ENCODE measurements around the gene CCDC91. TPM values are rescaled to one million over a fixed set of nuclear protein-coding genes. Genes with fewer than 3 reads are reported as not detected.

The CCDC91 gene
- total RNA-seq, 2 donors from 2014 or later: 62.5 to 65.3 TPM

DNA sequence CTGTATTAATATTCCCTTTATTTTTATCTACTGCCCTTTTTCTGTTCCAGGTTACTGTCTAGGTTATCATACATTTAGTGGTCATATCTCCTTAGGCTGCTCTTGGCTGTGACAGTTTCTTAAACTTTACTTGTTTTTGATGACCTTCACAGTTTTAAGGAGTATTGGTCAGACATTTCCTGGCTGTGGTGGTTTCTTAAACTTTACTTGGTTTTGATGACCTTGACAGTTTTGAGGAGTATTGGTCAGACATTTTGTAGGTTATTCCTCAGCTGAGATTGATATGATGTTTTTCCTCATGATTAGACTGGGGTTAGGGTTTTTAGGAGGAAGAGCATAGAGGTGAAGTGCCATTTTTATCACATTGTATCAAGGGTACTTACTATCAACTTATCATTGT is 36.4 kb downstream of the CCDC91 start:
- peaks cover 41% of the 10 kb centered on the region for H3K4me1 Mint-ChIP-seq
- no peaks in the 10 kb centered on the region for H3K9me3 ChIP-seq (ENCODE audit: control insufficient read depth, low read length, poor library complexity, severe bottlenecking)
- H3K27ac Mint-ChIP-seq: no peak overlapping the region
- DNase-seq: no peak
- peaks cover 5% of the 10 kb centered on the region for H3K36me3 Mint-ChIP-seq (ENCODE audit: low read depth)
- no peak for ATAC-seq
- H3K4me3 Mint-ChIP-seq: no peak overlapping the region
- no peaks in the 10 kb centered on the region for H3K27me3 Mint-ChIP-seq

DNA sequence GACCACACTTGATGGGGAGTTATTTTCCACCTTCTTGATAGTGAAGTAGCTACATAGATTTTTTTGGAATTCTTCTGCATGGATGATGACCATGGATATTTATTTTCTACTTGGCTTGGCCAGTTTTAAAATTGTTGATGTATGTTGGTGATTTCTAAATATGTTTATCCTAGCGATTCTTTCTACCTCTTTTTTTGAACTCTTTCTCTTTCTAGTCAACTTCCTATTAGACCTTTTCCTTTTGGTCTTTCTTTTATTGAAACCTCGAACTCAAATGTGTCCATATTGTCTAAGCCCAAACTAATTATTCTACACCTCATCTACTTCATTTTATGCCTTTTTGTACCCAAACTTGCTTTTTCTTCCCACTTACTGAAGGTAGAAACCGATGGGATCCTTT is 37.0 kb downstream of the CCDC91 start:
- peaks cover 5% of the 10 kb centered on the region for H3K36me3 Mint-ChIP-seq (ENCODE audit: low read depth)
- H3K27ac Mint-ChIP-seq: no peak overlapping the region
- H3K4me3 Mint-ChIP-seq: no peak overlapping the region
- H3K9me3 ChIP-seq (ENCODE audit: control insufficient read depth, low read length, poor library complexity, severe bottlenecking): no peaks in the 10 kb centered on the region
- ATAC-seq (no peak), DNase-seq (no peak)
- H3K27me3 Mint-ChIP-seq: no peaks in the 10 kb centered on the region
- H3K4me1 Mint-ChIP-seq: peaks cover 36% of the 10 kb centered on the region

DNA sequence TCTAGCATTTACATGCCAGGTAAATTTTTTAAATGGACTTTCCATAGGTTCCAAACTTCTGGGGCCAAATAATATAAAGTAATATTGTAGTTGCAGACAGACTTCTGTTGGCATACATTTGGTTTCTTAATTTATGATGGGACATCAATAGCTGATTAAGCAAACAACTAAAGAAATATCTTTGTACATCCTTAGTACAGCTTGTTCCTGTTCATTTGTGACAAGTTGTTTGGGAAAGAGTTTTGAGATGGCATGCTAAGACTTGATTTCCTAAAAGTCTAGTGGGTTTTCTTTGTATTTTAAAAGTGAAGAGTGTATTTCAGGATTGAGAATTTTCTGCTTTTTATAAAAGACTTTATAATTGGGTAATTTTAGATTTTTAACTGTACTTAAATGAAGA is 41.0 kb downstream of the CCDC91 start:
- Mint-ChIP-seq H3K27ac (no peak overlapping the region), H3K27me3 (no peaks in the 10 kb centered on the region), H3K4me1 (peaks cover 23% of the 10 kb centered on the region), H3K36me3 (ENCODE audit: low read depth) (peaks cover 5% of the 10 kb centered on the region), H3K4me3 (no peak overlapping the region)
- no peak for DNase-seq
- no peaks in the 10 kb centered on the region for H3K9me3 ChIP-seq (ENCODE audit: control insufficient read depth, low read length, poor library complexity, severe bottlenecking)
- no peak for ATAC-seq

DNA sequence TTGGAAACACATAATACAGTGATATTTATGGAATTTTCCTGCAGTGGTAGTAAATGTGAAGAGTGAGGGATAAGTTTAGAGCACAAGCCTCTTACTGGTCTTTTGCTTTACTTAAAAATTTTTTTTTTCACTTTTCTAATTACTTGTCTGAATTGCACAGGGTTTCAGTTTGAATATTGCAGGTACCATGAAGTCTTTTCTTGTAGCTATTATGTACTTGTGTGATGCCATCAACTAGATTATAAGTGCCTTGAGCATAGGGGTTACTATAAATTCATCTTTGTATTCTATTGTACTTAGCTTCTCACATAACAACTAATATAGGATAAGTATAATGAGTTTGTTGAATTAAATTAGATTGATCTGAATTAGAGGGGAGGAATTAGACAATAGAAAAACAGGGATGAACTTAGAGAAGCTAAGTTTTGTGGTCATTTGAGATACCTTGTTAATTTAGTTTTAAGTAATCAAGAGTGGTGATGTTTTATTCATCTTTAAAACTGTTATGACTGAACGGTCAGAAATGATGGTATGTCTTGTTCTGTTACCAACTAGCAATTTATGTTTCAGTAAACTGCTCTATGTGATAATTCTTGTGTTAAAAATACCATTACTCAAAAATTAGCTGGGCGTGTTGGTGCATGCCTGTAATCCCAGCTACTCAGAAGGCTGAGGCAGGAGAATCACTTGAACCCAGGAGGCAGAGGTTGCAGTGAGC is 42.1 kb downstream of the CCDC91 start:
- Mint-ChIP-seq H3K4me1 (peaks cover 17% of the 10 kb centered on the region), H3K27ac (peak overlapping the region; percentile 61), H3K27me3 (no peaks in the 10 kb centered on the region), H3K36me3 (ENCODE audit: low read depth) (peaks cover 3% of the 10 kb centered on the region), H3K4me3 (no peak overlapping the region)
- ATAC-seq (no peak), DNase-seq (no peak)
- H3K9me3 ChIP-seq (ENCODE audit: control insufficient read depth, low read length, poor library complexity, severe bottlenecking): no peaks in the 10 kb centered on the region

DNA sequence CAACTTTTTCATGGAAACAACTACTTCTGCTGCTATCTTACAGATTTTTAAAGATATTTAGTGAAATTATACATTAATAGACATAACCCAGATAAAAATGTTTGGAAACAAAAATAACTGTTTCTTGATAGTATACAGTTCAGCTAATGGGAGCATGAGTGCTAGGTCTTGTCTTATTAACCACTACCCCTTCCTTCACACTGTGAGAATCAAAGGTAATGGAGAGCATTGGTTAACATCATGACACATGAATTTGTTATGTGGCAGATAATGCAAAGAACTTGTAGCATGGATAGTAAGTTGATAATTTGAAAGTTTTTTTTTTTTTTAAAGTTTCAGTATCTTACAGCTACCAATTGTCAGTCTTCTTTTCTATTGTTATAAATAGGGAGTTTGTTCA is 44.2 kb downstream of the CCDC91 start:
- H3K27ac Mint-ChIP-seq: no peak overlapping the region
- ATAC-seq: no peak
- peaks cover 12% of the 10 kb centered on the region for H3K4me1 Mint-ChIP-seq

DNA sequence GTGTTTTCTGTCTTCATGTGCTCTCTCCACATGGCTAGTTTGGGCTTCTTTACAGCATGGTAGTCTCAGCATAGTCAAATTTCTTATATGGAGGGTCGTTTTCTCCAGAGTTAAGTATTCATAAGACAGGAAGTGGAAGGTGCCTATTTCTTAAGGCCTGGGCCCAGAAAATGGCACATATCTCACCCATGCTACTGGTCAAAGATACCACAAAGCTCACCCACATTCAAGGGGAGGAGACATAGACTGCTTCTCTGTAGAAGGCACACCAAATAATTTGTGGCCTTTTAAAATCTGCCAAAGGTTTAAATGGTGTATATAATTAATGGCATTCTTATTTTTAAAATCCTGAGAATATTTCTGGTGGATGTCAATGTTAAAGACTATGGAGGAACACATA is 44.8 kb downstream of the CCDC91 start:
- no peaks in the 10 kb centered on the region for H3K9me3 ChIP-seq (ENCODE audit: control insufficient read depth, low read length, poor library complexity, severe bottlenecking)
- DNase-seq: no peak
- no peak overlapping the region for H3K27ac Mint-ChIP-seq
- peaks cover 7% of the 10 kb centered on the region for H3K4me1 Mint-ChIP-seq
- no peaks in the 10 kb centered on the region for H3K27me3 Mint-ChIP-seq
- H3K4me3 Mint-ChIP-seq: no peak overlapping the region
- no peaks in the 10 kb centered on the region for H3K36me3 Mint-ChIP-seq (ENCODE audit: low read depth)
- ATAC-seq: no peak

More for the DNA sequence above, 44.2 kb downstream of the CCDC91 start:
- H3K27me3 Mint-ChIP-seq: no peaks in the 10 kb centered on the region
- H3K36me3 Mint-ChIP-seq (ENCODE audit: low read depth): no peaks in the 10 kb centered on the region
- no peak overlapping the region for H3K4me3 Mint-ChIP-seq
- H3K9me3 ChIP-seq (ENCODE audit: control insufficient read depth, low read length, poor library complexity, severe bottlenecking): no peaks in the 10 kb centered on the region
- DNase-seq: no peak

DNA sequence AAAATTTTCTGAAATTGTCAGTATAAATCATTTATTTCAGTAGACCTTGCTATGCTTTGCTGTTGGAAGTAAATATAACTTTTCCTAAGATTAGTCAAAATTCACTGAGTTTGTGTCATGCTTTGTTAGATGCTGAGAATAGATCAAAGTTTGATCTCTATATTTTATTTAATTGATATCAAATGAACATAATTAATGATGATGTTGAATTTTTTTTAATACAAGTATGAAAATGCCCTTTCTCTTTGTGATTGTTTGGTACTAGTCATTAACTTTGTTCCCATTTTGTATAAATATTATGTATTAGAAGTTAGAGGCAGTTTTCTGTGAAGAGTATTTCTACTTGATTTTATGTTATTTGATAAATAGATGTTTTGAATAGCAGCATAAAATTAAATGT is 45.7 kb downstream of the CCDC91 start:
- H3K9me3 ChIP-seq (ENCODE audit: control insufficient read depth, low read length, poor library complexity, severe bottlenecking): no peaks in the 10 kb centered on the region
- no peak overlapping the region for H3K4me3 Mint-ChIP-seq
- no peaks in the 10 kb centered on the region for H3K27me3 Mint-ChIP-seq
- ATAC-seq (no peak), DNase-seq (no peak)
- H3K4me1 Mint-ChIP-seq: peaks cover 8% of the 10 kb centered on the region
- H3K27ac Mint-ChIP-seq: no peak overlapping the region
- no peaks in the 10 kb centered on the region for H3K36me3 Mint-ChIP-seq (ENCODE audit: low read depth)

DNA sequence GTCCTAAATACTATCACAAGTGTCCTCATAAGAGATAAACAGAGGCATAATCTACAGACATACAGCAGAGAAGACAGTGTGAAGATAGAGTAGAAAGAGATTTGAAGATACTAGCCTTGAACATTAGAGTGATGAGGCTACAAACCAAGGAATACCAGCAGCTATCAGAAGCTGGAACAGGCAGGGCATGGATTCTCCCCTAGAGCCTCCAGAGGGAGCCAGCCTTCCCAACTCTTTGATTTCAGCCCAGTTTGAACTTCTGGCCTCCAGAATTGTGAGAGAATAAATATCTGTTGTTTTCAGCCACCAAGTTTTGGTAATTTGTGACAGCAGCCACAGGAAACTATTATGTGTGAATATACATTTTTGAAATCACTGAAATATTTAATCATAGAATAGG is 47.2 kb downstream of the CCDC91 start:
- peaks cover 10% of the 10 kb centered on the region for H3K4me1 Mint-ChIP-seq
- no peak overlapping the region for H3K4me3 Mint-ChIP-seq
- no peaks in the 10 kb centered on the region for H3K27me3 Mint-ChIP-seq
- no peaks in the 10 kb centered on the region for H3K9me3 ChIP-seq (ENCODE audit: control insufficient read depth, low read length, poor library complexity, severe bottlenecking)
- no peak overlapping the region for H3K27ac Mint-ChIP-seq
- H3K36me3 Mint-ChIP-seq (ENCODE audit: low read depth): no peaks in the 10 kb centered on the region
- ATAC-seq (no peak), DNase-seq (no peak)

DNA sequence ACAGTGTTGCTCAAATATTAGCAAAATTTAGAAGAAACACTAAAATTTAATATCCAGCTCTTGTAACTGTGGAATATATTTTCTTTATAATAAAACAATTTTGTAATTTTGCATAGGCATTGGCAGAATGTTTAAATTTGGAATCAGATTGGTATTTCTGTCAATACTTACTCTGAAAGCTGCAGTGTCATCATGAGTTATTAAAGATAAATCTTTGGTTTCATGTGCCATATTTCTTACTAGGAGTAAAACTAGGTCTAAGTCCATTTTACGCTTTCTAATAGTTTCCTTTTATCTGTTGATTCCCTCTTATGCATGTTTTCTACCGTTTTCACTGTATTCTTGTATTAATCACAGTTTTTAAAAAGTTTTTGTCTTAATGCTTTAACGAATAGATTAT is 49.7 kb downstream of the CCDC91 start:
- no peak for ATAC-seq
- no peaks in the 10 kb centered on the region for H3K36me3 Mint-ChIP-seq (ENCODE audit: low read depth)
- no peaks in the 10 kb centered on the region for H3K27me3 Mint-ChIP-seq
- H3K4me3 Mint-ChIP-seq: no peak overlapping the region
- peaks cover 6% of the 10 kb centered on the region for H3K4me1 Mint-ChIP-seq
- no peak overlapping the region for H3K27ac Mint-ChIP-seq
- H3K9me3 ChIP-seq (ENCODE audit: control insufficient read depth, low read length, poor library complexity, severe bottlenecking): no peaks in the 10 kb centered on the region
- DNase-seq: no peak

DNA sequence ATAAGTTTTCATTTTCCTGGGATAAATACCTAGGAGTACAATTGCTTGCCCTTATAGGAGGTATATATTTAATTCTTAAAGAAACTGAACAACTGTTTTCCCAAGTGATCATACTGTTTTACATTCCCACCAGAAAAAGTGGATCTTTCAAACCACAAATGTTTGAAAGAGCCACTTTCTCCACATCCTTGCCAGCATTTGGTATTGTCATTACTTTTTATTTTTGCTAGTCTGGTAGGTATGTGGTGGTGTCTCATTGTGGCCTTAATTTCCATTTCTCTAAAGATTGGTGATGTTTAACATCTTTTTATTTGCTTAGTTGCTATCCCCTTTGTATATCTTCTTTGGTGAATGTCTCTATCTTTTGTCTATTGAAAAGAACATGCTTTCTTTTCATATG is 50.6 kb downstream of the CCDC91 start:
- Mint-ChIP-seq H3K4me1 (peaks cover 5% of the 10 kb centered on the region), H3K4me3 (no peak overlapping the region), H3K27me3 (no peaks in the 10 kb centered on the region), H3K27ac (no peak overlapping the region), H3K36me3 (ENCODE audit: low read depth) (no peaks in the 10 kb centered on the region)
- DNase-seq: no peak
- no peaks in the 10 kb centered on the region for H3K9me3 ChIP-seq (ENCODE audit: control insufficient read depth, low read length, poor library complexity, severe bottlenecking)
- no peak for ATAC-seq

DNA sequence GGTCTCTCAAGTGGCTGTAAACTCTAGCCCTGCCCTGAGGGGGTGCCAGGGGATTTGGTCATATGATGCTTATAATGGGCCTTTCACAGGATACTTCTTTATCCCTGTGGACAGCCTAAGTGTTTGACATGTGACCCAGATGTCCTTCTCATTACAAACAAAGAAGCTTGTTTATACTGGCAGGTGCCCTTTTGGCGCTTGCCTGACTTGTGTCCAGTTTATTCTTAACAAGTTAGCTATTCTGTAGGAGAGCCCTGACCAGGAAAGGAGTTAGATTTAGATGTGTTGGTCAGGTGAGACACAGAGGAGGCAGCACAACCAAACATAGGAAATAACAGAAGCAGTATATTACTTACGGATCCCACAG is 51.9 kb downstream of the CCDC91 start:
- Mint-ChIP-seq H3K4me1 (peaks cover 12% of the 10 kb centered on the region), H3K27ac (peak overlapping the region; percentile 3), H3K4me3 (no peak overlapping the region), H3K27me3 (no peaks in the 10 kb centered on the region), H3K36me3 (ENCODE audit: low read depth) (no peaks in the 10 kb centered on the region)
- DNase-seq: no peak
- no peak for ATAC-seq
- no peaks in the 10 kb centered on the region for H3K9me3 ChIP-seq (ENCODE audit: control insufficient read depth, low read length, poor library complexity, severe bottlenecking)

DNA sequence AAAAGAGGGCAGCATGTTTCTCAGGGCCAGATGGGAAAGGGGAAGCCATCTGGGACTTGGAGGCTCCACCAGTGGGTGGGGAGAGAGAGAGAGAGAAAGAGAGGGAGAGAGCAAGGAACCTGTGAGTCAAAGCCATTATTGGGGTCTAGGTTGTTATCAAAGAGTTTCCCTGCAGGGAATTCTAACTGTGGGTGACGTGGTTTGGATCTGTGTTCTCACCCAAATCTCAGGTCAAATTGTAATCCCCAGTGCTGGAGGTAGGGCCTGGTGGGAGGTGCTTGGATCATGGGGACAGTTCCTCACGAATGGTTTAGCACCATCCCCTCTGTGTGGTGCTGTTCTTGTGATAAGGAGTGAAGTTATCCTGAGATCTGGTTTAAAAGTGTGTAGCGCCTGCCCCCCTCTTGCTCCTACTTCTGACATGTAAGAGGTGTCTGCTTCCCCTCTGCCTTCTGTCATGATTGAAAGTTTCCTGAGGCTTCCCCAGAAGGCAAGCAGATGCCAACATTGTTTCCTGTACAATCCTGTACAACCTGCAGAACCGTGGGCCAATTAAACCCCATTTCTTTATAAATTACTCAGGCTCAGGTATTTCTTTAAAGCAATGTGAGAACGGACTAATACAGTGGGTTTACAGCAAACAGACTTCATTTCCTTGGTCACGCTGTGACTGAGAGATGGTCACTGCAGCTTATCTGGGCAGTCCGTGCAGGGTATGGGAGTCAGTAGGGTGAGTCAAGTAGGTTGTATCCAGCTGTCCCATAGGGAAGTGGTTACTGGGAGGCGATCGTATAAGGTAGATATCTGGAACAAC is 52.4 kb downstream of the CCDC91 start:
- DNase-seq (no peak), ATAC-seq (no peak)
- no peak overlapping the region for H3K4me3 Mint-ChIP-seq
- H3K27me3 Mint-ChIP-seq: no peaks in the 10 kb centered on the region
- H3K4me1 Mint-ChIP-seq: peaks cover 16% of the 10 kb centered on the region
- H3K27ac Mint-ChIP-seq: peak overlapping the region; percentile 3
- H3K9me3 ChIP-seq (ENCODE audit: control insufficient read depth, low read length, poor library complexity, severe bottlenecking): no peaks in the 10 kb centered on the region
- H3K36me3 Mint-ChIP-seq (ENCODE audit: low read depth): no peaks in the 10 kb centered on the region

DNA sequence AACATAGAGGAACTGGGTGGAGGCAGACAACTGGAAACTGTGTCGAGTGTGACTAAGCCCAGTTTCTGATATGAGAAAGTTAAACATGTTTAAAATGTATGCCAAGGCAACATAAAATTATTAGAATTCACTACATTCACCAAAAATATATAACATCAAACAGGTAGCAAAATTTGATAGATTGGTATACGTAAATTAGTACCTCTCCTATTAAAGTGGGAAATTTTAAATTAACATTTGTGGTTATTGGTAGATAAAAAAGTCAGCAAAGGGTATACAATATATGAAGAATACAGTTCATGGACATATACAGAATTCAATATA is 53.0 kb downstream of the CCDC91 start:
- ATAC-seq: no peak
- Mint-ChIP-seq H3K27me3 (no peaks in the 10 kb centered on the region), H3K27ac (no peak overlapping the region), H3K36me3 (ENCODE audit: low read depth) (no peaks in the 10 kb centered on the region), H3K4me1 (peaks cover 20% of the 10 kb centered on the region), H3K4me3 (no peak overlapping the region)
- no peak for DNase-seq
- no peaks in the 10 kb centered on the region for H3K9me3 ChIP-seq (ENCODE audit: control insufficient read depth, low read length, poor library complexity, severe bottlenecking)

DNA sequence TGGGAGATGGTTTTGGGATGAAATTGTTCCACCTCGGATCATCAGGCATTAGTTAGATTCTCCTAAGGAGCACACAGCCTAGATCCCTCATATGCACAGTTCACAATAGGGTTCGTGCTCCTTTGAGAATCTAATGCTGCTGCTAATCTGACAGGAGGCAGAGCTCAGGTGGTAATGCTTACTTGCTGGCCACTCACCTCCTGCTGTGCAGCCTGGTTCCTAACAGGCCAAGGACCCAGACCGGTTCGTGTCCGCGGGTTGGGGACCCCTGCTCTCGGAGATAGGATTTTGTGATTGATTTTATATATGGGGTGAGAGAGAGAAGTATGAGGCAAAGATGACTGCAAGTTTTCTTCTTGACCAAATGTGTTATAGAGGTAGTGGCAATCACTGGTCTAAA is 57.5 kb downstream of the CCDC91 start:
- H3K9me3 ChIP-seq (ENCODE audit: control insufficient read depth, low read length, poor library complexity, severe bottlenecking): no peaks in the 10 kb centered on the region
- H3K36me3 Mint-ChIP-seq (ENCODE audit: low read depth): no peaks in the 10 kb centered on the region
- peak overlapping the region; percentile 68 for H3K27ac Mint-ChIP-seq
- H3K4me1 Mint-ChIP-seq: peaks cover 59% of the 10 kb centered on the region
- H3K27me3 Mint-ChIP-seq: no peaks in the 10 kb centered on the region
- DNase-seq (no peak), ATAC-seq (no peak)
- H3K4me3 Mint-ChIP-seq: peak overlapping the region; percentile 22
